Esophagus squamous epithelium (tissue), 4 donors: ENCODE data around the gene DNAAF5.

Experiments used
- POLR2A ChIP-seq, 4 donors: fragments of 450-650 bp; IDR thresholded peaks; one replicate each; pipeline ENCODE4 v1.6.1; 2017; ENCODE audit warnings: antibody characterized with exemption in 4 of 4, mild to moderate bottlenecking in 4 of 4, moderate library complexity in 3 of 4
- TF ChIP-seq, protein P1 (sequence below), 6 experiments: fragments of 450-650 bp in 4 of 6; fragments of 200-600 bp in 2 of 6; sonication (generic) in 2 of 6; IDR thresholded peaks; one replicate each; pipeline ENCODE4 v1.5.1; 2016 to 2019; ENCODE audit warnings: antibody characterized with exemption in 6 of 6, mild to moderate bottlenecking in 4 of 6, moderate library complexity in 4 of 6

DNA sequence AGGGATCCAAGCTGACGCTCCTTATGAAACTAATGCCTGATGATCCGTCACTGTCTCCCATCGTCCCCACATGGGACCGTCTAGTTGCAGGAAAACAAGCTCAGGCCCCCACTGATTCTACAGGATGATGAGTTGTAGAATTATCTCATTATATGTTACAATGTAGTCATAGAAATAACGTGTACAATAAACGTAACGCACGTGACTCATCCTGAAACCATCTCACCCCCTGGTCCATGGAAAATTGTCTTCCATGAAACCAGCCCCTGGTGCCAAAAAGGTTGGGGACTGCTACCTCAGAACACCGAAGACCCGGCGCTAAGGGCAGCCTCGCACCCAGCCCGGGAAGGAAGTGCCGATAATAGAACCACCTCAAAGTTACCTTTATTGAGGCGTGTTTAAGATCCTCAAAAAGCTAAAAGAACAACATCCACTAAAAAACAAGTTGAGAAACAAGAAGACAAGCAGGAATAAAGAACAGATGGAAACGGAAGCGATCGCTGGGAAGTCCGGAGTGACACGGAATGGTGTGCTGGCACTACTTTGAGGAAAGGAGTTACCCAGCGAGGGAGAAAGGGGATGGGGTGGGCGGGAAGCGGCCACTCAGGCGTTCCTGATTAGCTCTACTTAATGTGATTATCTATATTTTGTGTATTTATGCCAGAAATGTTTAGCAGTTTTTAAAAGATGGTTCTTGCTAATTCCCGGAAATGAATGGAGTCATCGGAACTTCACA, 50.7 kb downstream of the DNAAF5 start:
- TF ChIP-seq, protein P1, sequence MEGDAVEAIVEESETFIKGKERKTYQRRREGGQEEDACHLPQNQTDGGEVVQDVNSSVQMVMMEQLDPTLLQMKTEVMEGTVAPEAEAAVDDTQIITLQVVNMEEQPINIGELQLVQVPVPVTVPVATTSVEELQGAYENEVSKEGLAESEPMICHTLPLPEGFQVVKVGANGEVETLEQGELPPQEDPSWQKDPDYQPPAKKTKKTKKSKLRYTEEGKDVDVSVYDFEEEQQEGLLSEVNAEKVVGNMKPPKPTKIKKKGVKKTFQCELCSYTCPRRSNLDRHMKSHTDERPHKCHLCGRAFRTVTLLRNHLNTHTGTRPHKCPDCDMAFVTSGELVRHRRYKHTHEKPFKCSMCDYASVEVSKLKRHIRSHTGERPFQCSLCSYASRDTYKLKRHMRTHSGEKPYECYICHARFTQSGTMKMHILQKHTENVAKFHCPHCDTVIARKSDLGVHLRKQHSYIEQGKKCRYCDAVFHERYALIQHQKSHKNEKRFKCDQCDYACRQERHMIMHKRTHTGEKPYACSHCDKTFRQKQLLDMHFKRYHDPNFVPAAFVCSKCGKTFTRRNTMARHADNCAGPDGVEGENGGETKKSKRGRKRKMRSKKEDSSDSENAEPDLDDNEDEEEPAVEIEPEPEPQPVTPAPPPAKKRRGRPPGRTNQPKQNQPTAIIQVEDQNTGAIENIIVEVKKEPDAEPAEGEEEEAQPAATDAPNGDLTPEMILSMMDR (IDR thresholded peaks at IDR 0.05) = no peak
- no peak for TF ChIP-seq POLR2A (IDR thresholded peaks at IDR 0.05)
